PFSK-1 (cell line): ENCODE measurements around the gene PPFIBP2.

Source experiments
- FOXP2 ChIP-seq: optimal IDR thresholded peaks from 2 replicates; pipeline ENCODE3; 2011; ENCODE audit warnings: borderline replicate concordance, control low read depth, inconsistent platforms; ENCODE audit not compliant: insufficient read depth; ENCODE audit errors: extremely low read length, extremely low read depth
- POLR2AphosphoS5 ChIP-seq: IDR thresholded peaks from 2 replicates; pipeline ENCODE4 v1.6.1; 2012; ENCODE audit warnings: low read depth, mild to moderate bottlenecking, control low read depth, low read length, moderate library complexity
- SIN3A ChIP-seq: IDR thresholded peaks from 2 replicates; pipeline ENCODE4 v1.6.1; 2012; ENCODE audit warnings: mild to moderate bottlenecking, low read length, moderate library complexity, borderline replicate concordance; ENCODE audit not compliant: insufficient read depth
- TAF1 ChIP-seq: IDR thresholded peaks from 2 replicates; pipeline ENCODE4 v1.6.1; 2012; ENCODE audit warnings: low read length, control low read depth, borderline replicate concordance; ENCODE audit not compliant: insufficient read depth
- TF ChIP-seq, protein P1 (sequence below), 2 experiments: IDR thresholded peaks; 2 replicates each; pipeline versions ENCODE4 v1.6.1 to v1.8.0; 2011 to 2012; ENCODE audit warnings: low read depth in 2 of 2, low read length in 2 of 2, control low read depth in 1 of 2, inconsistent platforms in 1 of 2, mild to moderate bottlenecking in 1 of 2, moderate library complexity in 1 of 2; ENCODE audit not compliant: insufficient read depth in 1 of 2

PPFIBP2 gene

DNA sequence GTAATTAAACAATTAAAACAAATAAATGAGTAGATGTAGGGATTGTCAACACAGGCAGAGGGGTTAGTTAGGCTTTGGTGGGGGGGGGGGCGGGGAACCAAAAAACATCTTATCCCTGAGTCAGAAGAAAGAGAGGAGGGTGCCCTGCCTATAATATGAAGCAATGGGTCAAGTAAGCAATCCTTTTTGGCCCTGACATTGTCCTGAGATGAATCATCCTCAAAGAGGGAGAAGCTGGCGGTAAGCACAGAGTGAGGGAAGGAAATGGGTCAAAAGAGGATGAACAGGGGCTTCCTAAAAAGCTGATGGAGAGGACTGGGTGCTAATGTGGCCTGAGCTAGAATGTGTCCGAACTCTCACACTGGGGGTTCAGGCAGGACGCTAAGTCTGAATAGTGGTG, 23.7 kb upstream of the PPFIBP2 start:
- TF ChIP-seq, protein P1, sequence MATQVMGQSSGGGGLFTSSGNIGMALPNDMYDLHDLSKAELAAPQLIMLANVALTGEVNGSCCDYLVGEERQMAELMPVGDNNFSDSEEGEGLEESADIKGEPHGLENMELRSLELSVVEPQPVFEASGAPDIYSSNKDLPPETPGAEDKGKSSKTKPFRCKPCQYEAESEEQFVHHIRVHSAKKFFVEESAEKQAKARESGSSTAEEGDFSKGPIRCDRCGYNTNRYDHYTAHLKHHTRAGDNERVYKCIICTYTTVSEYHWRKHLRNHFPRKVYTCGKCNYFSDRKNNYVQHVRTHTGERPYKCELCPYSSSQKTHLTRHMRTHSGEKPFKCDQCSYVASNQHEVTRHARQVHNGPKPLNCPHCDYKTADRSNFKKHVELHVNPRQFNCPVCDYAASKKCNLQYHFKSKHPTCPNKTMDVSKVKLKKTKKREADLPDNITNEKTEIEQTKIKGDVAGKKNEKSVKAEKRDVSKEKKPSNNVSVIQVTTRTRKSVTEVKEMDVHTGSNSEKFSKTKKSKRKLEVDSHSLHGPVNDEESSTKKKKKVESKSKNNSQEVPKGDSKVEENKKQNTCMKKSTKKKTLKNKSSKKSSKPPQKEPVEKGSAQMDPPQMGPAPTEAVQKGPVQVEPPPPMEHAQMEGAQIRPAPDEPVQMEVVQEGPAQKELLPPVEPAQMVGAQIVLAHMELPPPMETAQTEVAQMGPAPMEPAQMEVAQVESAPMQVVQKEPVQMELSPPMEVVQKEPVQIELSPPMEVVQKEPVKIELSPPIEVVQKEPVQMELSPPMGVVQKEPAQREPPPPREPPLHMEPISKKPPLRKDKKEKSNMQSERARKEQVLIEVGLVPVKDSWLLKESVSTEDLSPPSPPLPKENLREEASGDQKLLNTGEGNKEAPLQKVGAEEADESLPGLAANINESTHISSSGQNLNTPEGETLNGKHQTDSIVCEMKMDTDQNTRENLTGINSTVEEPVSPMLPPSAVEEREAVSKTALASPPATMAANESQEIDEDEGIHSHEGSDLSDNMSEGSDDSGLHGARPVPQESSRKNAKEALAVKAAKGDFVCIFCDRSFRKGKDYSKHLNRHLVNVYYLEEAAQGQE (IDR thresholded peaks at IDR 0.05; ENCODE audit: insufficient read depth in 1 of 2, low read depth in 2 of 2, low read length in 2 of 2), result no peak
- TF ChIP-seq FOXP2 (no peak), POLR2AphosphoS5 (no peak), SIN3A (no peak), TAF1 (no peak)

DNA sequence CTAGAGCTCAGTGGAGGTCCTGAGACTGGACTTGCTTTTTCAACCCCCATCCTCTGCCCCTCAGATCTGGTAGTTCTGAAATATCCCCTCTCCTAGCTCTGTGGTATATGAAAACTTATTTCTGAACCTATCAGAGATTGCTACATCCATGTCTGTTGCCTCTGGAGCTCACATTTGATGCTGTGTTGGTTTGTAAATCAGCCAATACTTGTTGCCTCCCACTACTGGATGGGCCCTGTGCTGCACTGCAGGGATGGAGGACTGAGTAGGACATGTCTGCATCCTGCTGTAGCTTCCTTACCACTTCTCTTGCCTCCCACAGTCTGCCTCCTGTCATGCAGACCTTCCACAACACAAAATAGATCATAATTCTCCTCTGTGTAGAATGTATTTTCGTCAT, 23.3 kb upstream of the PPFIBP2 start:
- TF ChIP-seq FOXP2 (no peak), POLR2AphosphoS5 (no peak), TAF1 (no peak), SIN3A (no peak)
- TF ChIP-seq, protein P1 (IDR thresholded peaks at IDR 0.05; ENCODE audit: insufficient read depth in 1 of 2, low read depth in 2 of 2, low read length in 2 of 2), result no peak

DNA sequence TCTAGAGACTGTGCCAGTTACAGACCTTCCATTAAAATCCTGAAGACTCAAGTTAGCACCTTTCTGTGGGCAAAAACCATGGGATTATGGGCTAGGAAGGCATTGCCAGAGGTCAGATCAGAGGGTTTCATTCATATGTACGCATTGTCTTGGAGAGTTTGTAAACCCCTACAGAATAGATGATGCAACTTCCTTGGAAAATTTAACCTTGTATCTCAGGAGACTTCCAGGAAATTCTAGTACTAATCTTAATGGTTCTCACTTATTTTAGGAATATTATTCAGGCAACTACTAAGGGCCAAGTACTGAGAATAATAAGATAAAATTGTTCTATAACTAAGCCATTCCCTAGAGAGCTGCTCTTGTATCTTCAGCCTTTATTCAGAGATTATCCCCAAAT, 21.5 kb upstream of the PPFIBP2 start:
- TF ChIP-seq SIN3A (no peak), TAF1 (no peak)

DNA sequence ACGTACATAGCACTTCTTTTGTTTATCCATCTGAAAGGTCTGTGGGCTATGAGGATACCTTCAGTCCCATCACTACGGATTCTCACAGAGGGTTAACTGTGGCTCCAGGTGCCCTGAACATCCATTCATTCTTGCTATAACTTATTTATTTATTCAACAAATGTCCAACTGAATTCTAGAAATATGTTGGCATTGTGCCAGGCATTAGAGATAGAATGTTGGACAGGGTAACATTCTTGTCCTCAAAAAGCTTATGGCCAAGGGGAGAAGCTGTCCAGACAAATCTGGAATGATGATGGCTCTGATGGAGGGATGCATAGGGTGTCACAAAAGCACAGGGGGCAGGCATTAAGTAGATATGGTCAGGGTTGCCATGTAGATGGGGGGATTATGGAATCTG, 20.1 kb upstream of the PPFIBP2 start:
- TF ChIP-seq TAF1 (no peak), FOXP2 (no peak), SIN3A (no peak), POLR2AphosphoS5 (no peak)
- TF ChIP-seq, protein P1 (IDR thresholded peaks at IDR 0.05; ENCODE audit: insufficient read depth in 1 of 2, low read depth in 2 of 2, low read length in 2 of 2), result no peak

DNA sequence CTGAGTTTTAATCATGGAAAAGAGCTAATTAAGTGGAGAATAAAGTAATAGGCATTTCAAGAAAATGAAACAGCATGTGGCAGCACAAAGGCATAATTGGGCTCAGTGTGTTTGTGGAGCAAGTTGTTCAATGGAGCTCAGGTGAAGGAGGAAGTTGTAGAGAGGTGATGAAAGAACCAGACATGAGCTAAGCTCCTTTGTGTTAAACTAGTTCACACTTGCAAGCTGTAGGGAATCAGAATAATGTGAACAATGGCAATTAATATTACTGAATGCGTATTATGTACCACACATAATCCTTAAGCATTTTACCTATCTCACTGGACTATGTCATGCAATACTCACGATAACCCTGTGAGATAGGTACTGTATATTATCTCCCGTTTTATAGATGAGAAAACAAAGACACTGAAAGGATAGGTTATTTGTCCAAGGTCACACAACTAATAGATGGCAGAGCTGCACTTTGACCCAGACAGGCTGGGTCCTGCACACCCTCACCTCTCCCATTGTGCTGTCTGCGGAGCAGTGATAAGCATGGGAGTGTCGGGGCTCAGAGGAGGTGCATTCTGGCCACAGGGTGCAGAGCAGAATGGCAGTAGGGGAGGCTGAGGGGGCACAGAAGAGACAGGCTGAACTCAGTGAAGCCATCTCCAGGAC, 19.6 kb upstream of the PPFIBP2 start:
- no peak for TF ChIP-seq FOXP2
- TF ChIP-seq SIN3A, result no peak
- TF ChIP-seq, protein P1 (IDR thresholded peaks at IDR 0.05; ENCODE audit: insufficient read depth in 1 of 2, low read depth in 2 of 2, low read length in 2 of 2), result no peak
- no peak for TF ChIP-seq POLR2AphosphoS5
- no peak for TF ChIP-seq TAF1
